Activated CD4-positive, alpha-beta T cell treated with anti-CD3 and anti-CD28 coated beads for 1 hour (primary cell): ENCODE data around the gene GMEB2.

Experiments used
- DNase-seq: peaks from one replicate; pipeline ENCODE4 v3.0.0-alpha.2; 2020

GMEB2 gene

DNA sequence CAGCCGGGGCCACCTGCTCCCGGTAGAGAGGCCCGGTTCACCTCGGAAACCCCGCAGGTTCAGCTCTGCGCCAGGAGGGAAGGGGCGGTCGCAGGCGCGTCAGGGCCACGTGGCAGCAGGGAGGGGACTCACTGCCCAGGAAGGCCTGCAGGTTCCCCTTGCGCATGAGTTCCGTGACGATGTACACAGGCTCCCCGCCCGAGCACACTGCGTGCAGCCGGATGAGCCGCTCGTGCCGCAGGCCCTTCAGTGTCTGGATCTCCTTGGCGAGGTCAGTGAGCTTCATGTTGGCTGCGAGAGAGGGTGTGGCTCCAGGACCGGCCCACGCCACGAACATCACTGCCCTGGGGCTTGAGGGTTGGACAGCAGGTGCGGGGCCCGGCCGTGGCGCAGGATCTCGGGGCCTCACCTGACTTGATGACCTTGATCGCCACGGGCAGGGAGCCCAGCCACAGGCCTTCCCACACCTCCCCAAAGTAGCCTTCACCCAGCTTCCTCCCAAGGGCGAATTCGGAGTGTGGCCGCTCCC is 84.8 kb downstream of the GMEB2 start:
- DNase-seq, result no peak

DNA sequence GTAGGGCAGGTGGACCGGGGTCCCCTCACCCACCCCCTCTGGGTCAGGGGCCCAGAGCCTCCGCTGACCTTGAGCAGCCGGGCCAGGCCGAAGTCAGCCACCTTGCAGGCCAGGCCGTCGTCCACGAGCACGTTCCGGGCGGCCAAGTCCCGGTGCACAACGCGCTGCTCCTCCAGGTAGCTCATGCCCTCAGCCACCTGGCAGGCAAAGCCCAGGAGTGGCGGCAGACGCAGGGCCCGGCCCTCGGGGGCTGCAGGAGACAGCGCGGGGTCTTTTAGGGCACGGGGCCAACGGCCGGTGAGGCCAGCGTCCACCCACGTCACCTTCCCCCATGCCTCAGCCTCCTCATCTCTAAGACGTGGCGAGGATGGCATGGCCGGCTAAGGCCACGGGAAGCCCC is 85.5 kb downstream of the GMEB2 start:
- no peak for DNase-seq

DNA sequence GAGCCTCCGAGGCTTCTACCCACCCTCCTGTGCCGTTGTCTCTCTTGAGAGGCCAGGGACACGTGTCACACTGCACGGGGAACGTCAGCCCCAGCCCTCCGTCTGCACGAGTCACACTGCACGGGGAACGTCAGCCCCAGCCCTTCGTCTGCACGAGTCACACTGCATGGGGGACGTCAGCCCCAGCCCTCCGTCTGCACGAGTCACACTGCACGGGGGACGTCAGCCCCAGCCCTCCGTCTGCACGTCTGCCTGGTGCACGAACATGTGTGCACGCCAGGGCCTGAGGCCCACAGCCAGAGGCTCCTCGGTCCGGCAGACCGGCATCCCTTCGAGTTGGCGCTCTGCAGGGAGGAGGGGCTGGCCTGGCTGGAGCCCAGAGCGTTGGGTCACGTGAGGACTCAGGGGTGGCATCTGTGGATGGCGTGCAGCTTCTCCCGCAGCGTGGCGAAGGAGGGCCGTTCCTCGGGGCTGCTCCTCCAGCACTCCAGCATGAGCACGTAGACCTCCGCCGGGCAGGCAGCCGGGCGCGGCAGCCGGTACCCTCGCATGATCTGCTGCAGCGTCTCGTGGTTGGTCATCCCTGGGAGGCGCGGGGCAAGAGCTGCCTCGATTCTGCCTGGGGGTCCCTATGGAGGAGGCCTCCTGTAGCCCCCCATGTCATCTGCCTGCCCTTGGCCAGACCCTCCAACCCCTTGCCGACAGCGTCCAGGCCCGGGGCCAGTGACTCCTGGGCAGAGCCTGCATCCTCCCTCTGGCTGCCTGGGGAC is 86.3 kb downstream of the GMEB2 start:
- no peak for DNase-seq

DNA sequence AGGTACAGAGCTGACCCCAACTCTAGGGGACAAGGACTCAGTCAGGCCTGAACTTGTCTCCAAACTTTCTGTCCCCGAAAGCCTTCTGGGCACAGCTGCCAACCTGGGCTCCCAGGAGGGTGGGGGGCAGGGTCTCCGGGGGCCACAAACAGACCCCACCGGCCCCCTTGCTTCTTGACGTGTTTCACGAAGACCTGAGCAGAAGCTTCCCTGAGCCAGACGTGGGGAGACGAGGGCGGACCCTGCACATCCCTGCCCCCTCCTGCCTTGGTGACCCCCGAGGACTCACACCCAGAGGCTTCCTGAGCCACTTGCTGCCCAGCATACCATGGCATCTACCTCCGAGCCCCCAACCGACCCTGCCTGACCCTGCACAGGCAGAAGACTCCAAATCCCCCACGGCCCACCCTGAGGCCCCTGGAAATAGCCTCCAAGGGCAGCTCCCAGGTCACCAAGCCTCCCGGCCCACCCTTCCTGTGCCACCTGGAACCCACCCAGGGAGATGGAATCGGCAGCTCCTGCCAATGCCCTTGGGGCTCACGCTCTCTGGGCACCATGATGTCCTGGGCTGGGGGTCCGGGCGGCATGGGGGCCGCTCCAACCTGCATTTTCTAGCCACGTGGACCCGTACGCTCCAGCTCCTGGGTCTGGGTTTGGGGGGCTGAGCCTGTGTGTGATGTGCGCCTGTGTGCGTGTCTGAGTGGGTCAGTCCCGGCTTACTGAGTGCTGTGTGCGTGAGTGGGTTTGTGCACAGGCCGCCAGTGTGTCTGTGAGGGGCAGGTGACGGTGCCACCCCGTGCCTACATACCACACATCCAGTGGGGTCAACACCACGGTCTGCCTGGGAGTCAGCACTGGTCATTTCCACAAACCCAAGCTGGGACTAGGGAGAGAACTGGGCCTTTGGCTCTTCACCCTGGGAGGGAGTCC is 87.2 kb downstream of the GMEB2 start:
- DNase-seq, result no peak

DNA sequence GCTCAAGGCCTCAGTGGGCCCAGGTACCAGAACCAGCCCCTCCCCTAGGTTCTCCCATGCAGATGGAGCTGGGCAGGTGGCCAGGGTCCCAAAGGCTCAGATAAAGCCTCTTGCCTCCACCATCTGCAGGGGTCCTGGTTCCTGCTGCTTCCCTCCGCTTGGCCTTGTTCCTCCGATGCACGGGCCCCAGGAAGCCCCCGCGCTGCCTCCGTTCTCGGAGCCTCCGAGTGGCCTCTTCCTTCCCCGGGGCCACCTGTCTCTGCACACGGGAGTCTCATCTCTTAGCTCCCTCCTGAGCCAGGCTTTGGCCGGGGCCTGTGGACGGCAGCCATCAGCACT is 87.8 kb downstream of the GMEB2 start:
- no peak for DNase-seq

DNA sequence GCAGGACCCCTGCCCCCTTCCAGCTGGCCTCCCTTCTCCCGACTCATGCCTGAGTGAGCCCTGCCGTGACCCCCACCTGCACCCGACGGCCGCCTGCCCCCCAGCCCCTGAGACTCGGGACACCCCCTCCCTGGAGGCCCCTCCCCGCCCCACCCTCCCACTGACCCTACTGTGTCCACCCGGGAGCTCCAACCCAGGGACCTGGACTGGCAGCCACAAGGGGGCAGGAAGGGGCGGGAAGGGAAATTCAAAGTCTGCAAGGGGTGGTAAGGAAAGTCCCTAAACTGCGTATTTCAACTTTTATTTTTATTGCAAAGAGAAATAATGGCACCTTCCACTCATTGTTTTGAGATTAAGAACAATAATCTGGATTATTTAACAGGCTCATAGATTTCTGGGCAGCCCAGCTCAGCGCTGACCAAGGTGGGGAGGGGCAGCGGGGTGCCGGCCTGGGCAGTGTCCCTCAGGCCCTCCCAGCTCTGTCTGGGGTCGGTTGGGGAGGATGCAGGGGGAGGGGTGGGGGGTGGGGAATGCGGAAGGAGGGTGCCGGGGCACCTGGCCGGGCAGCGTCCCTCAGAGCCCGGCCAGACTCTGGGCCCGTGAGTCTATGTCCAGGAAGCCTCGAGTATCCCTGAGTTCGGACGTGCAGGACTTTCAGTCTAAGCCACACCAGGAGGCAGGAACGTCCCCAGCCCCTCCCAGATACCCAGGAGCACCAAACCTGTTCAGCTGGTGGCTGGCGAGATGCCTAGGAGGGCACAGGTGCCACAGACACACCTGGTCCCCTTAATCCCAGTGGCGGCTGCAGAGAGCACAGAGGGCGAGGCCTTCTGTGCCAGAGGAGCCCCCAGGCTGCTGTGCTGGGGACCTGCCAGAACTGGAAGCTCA is 88.5 kb downstream of the GMEB2 start:
- no peak for DNase-seq
